SU-DHL-6 (cell line): ENCODE measurements around the gene EDNRA.

ENCODE experiments used
- H2AFZ ChIP-seq: fragments of 200-600 bp; sonication (generic); 2 replicates; pipeline ENCODE4 v1.6.1; 2014; ENCODE audit warnings: low read depth, mild to moderate bottlenecking, moderate library complexity, mixed read lengths, antibody characterized with exemption, low read length; ENCODE audit not compliant: severe bottlenecking
- H3F3A ChIP-seq: fragments of 200-600 bp; shearing (Covaris generic); 2 replicates; pipeline ENCODE4 v1.6.0; 2016; ENCODE audit warnings: antibody characterized with exemption, mild to moderate bottlenecking; ENCODE audit not compliant: insufficient read depth
- H3K27ac ChIP-seq: fragments of 200-600 bp; sonication (generic); 2 replicates; pipeline ENCODE4 v1.5.1; 2016; ENCODE audit warnings: low read depth, mild to moderate bottlenecking, low read length, moderate library complexity, mixed read lengths
- H3K27me3 ChIP-seq: fragments of 200-600 bp; sonication (generic), shearing (Covaris generic); 2 replicates; pipeline ENCODE4 v1.6.0; 2014; ENCODE audit warnings: mild to moderate bottlenecking, low read length
- H3K36me3 ChIP-seq: fragments of 200-600 bp; sonication (generic); 2 replicates; pipeline ENCODE4 v1.6.1; 2014; ENCODE audit warnings: mild to moderate bottlenecking, low read length, mixed read lengths
- H3K4me2 ChIP-seq: fragments of 300-600, 200-600 bp; shearing (Covaris generic), sonication (generic); 2 replicates; pipeline ENCODE4 v1.6.0; 2014; ENCODE audit warnings: low read length, low read depth, mild to moderate bottlenecking; ENCODE audit not compliant: poor library complexity, severe bottlenecking
- H3K4me3 ChIP-seq: fragments of 200-600 bp; sonication (generic); 2 replicates; pipeline ENCODE4 v1.5.1; 2014; ENCODE audit warnings: antibody characterized with exemption, low read length, mild to moderate bottlenecking, mixed read lengths; ENCODE audit not compliant: insufficient read depth, poor library complexity, severe bottlenecking
- H3K79me2 ChIP-seq: fragments of 200-600 bp; sonication (generic); 2 replicates; pipeline ENCODE4 v1.6.1; 2014; ENCODE audit warnings: mild to moderate bottlenecking, low read length, moderate library complexity; ENCODE audit not compliant: insufficient read depth
- H3K9ac ChIP-seq: fragments of 200-600 bp; sonication (generic); 2 replicates; pipeline ENCODE4 v1.7.0; 2014; ENCODE audit warnings: mild to moderate bottlenecking, low read length
- H3K9me2 ChIP-seq: fragments of 200-600 bp; sonication (generic); replicated peaks from 2 replicates; pipeline ENCODE4 v1.6.1; 2014; ENCODE audit warnings: low read length; ENCODE audit not compliant: insufficient read depth
- H3K9me3 ChIP-seq: fragments of 200-600 bp; sonication (generic); 2 replicates; pipeline ENCODE4 v1.6.1; 2014; ENCODE audit warnings: low read length, mixed read lengths; ENCODE audit not compliant: insufficient read depth
- H4K20me1 ChIP-seq: fragments of 200-600 bp; sonication (generic); 2 replicates; pipeline ENCODE4 v1.6.1; 2014; ENCODE audit warnings: low read depth, mild to moderate bottlenecking, antibody characterized with exemption, low read length, moderate library complexity, mixed read lengths
- EZH2phosphoT487 ChIP-seq: fragments of 200-600 bp; sonication (generic), shearing (Covaris generic); conservative IDR thresholded peaks from 2 replicates; pipeline ENCODE4 v1.6.1; 2018; ENCODE audit warnings: mild to moderate bottlenecking, antibody characterized with exemption, low read length, moderate library complexity, mixed read lengths
- TF ChIP-seq, protein P1 (sequence below): fragments of 200-600 bp; sonication (generic); IDR thresholded peaks from one replicate; pipeline ENCODE4 v1.5.1; 2017; ENCODE audit warnings: antibody characterized with exemption, mild to moderate bottlenecking, low read length, moderate library complexity; ENCODE audit not compliant: insufficient read depth, poor library complexity, severe bottlenecking

EDNRA gene

DNA sequence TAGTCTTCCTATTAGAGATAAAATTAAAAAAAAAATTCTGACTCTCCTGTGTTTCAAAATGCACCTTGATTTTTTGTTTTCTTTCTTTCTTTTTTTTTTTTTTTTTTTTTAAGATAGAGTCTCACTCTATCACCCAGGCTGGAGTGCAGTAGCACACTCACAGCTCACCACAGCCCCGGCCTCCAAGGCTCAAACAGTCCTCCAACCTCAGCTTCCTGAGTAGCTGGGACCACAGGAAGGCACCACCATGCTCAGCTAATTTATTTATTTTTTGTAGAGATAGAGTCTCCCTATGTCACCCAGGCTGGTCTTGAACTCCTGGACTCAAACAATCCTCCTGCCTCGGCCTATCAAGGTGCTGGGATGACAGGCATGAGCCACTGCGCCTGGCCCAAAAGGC is 95.2 kb downstream of the EDNRA start:
- Histone ChIP-seq H4K20me1 (no peaks in the 10 kb centered on the region), H3K27me3 (no peaks in the 10 kb centered on the region), H3F3A (no peaks in the 10 kb centered on the region), H3K9me2 (no peaks in the 10 kb centered on the region), H3K36me3 (no peaks in the 10 kb centered on the region), H3K79me2 (no peaks in the 10 kb centered on the region), H3K9me3 (no peaks in the 10 kb centered on the region), H3K9ac (no peak overlapping the region), H3K27ac (no peak overlapping the region), H2AFZ (no peak overlapping the region), H3K4me2 (no peak overlapping the region), H3K4me3 (no peak overlapping the region)
- TF ChIP-seq, protein P1, sequence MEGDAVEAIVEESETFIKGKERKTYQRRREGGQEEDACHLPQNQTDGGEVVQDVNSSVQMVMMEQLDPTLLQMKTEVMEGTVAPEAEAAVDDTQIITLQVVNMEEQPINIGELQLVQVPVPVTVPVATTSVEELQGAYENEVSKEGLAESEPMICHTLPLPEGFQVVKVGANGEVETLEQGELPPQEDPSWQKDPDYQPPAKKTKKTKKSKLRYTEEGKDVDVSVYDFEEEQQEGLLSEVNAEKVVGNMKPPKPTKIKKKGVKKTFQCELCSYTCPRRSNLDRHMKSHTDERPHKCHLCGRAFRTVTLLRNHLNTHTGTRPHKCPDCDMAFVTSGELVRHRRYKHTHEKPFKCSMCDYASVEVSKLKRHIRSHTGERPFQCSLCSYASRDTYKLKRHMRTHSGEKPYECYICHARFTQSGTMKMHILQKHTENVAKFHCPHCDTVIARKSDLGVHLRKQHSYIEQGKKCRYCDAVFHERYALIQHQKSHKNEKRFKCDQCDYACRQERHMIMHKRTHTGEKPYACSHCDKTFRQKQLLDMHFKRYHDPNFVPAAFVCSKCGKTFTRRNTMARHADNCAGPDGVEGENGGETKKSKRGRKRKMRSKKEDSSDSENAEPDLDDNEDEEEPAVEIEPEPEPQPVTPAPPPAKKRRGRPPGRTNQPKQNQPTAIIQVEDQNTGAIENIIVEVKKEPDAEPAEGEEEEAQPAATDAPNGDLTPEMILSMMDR: no peak
- TF ChIP-seq EZH2phosphoT487: no peak

GRCh38 chr4:147578051-147578476 is 97.2 kb downstream of the EDNRA start:
- TF ChIP-seq, protein P1: no peak
- TF ChIP-seq EZH2phosphoT487: no peak
- no peaks in the 10 kb centered on the region for H3K36me3 ChIP-seq
- no peak overlapping the region for H3K27ac ChIP-seq
- H3K9me3 ChIP-seq: no peaks in the 10 kb centered on the region
- no peaks in the 10 kb centered on the region for H3K9me2 ChIP-seq
- no peak overlapping the region for H3K4me2 ChIP-seq
- no peaks in the 10 kb centered on the region for H3F3A ChIP-seq
- H4K20me1 ChIP-seq: no peaks in the 10 kb centered on the region
- H3K27me3 ChIP-seq: no peaks in the 10 kb centered on the region
- H3K4me3 ChIP-seq: no peak overlapping the region
- H2AFZ ChIP-seq: no peak overlapping the region
- H3K9ac ChIP-seq: no peak overlapping the region
- no peaks in the 10 kb centered on the region for H3K79me2 ChIP-seq

DNA sequence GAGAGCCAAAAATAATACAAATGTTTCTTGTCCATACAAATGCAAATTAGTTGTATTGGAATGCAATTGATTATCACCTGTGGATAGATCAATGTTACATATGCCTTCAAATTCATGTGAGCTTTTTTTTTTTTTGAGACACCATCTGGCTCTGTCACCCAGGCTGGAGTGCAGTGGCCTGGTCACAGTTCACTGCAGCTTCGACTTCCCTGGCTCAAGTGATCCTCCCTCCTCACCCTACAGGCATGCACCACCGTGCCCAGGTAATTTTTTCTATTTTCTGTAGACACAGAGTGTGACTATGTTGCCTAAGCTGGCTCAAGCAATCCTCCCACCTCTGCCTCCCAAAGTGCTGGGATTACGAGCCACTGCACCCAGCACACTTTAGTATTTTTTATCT is 97.7 kb downstream of the EDNRA start:
- no peak overlapping the region for H3K27ac ChIP-seq
- H3K4me3 ChIP-seq: no peak overlapping the region
- no peaks in the 10 kb centered on the region for H3F3A ChIP-seq
- H3K27me3 ChIP-seq: no peaks in the 10 kb centered on the region
- H3K36me3 ChIP-seq: no peaks in the 10 kb centered on the region
- no peaks in the 10 kb centered on the region for H3K9me3 ChIP-seq
- no peak overlapping the region for H3K4me2 ChIP-seq
- H3K9ac ChIP-seq: no peak overlapping the region
- no peaks in the 10 kb centered on the region for H3K79me2 ChIP-seq
- no peak overlapping the region for H2AFZ ChIP-seq
- TF ChIP-seq, protein P1: no peak
- no peak for TF ChIP-seq EZH2phosphoT487
- no peaks in the 10 kb centered on the region for H4K20me1 ChIP-seq
- H3K9me2 ChIP-seq: no peaks in the 10 kb centered on the region

- Histone ChIP-seq H3K27me3 (no peaks in the 10 kb centered on the region), H3K27ac (no peak overlapping the region), H3K4me2 (no peak overlapping the region), H3K79me2 (no peaks in the 10 kb centered on the region), H3F3A (no peaks in the 10 kb centered on the region), H3K9me2 (no peaks in the 10 kb centered on the region), H3K9ac (no peak overlapping the region), H3K4me3 (no peak overlapping the region), H3K9me3 (no peaks in the 10 kb centered on the region), H2AFZ (no peak overlapping the region), H4K20me1 (no peaks in the 10 kb centered on the region), H3K36me3 (no peaks in the 10 kb centered on the region)
- no peak for TF ChIP-seq EZH2phosphoT487
- TF ChIP-seq, protein P1: no peak
Observed at GRCh38 chr4:147580396-147580795, 99.5 kb downstream of the EDNRA start.
